GM18909 (cell line): Measurements from ENCODE around the gene PRSS27.
"Not testable (repeated sequence)": the region's sequence is repeated elsewhere in the genome, so short reads cannot be mapped to it uniquely, and the experiment has no call there.

ENCODE experiments used
- ATAC-seq: cut with Tn5 transposase; IDR thresholded peaks from one replicate; pipeline ENCODE4 v1.9.1; 2021; ENCODE audit warnings: mild to moderate bottlenecking; ENCODE audit not compliant: unreplicated experiment, poor library complexity

The PRSS27 gene

DNA sequence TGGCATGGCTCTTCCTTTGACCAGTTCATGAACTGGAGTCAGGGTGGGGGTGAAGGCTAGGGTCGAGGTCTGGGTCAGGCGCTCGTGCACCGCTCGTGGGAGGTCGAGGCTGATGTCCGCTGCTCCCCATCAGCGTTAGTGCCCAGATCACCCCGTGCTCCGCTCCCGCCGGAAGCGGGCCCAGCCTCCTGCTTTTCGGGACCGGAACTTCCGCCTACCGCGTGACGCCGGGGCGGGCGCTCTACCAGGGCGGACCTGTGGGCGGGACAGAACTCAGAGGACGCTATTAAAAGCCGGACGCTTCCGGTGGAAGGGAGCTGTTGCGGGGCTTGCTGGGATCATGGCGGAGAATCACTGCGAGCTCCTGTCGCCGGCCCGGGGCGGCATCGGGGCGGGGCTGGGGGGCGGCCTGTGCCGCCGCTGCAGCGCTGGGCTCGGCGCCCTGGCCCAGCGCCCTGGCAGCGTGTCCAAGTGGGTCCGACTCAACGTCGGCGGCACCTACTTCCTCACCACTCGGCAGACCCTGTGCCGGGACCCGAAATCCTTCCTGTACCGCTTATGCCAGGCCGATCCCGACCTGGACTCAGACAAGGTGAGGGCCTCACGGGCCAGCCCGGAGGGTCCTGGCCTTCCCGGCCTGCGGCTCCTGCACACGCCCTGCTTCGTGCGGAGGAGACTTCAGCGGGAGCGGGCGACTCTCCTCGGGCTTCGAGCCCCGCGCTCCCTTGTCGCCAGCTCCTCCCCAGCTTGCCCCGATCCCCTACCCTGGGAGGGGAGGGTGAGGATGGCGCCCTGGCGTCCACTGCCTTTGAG, 37.6 kb downstream of the PRSS27 start, which contains the start of gene KCTD5:
Gene KCTD5 (plus strand): TSS at position 315 of the 813 bp plus-strand sequence. CDS start 26 bp downstream, at position 341.
- ATAC-seq: peak; percentile 63

GRCh38 chr16:2680360-2680759, 39.7 kb downstream of the PRSS27 start:
- ATAC-seq: not testable (repeated sequence)

DNA sequence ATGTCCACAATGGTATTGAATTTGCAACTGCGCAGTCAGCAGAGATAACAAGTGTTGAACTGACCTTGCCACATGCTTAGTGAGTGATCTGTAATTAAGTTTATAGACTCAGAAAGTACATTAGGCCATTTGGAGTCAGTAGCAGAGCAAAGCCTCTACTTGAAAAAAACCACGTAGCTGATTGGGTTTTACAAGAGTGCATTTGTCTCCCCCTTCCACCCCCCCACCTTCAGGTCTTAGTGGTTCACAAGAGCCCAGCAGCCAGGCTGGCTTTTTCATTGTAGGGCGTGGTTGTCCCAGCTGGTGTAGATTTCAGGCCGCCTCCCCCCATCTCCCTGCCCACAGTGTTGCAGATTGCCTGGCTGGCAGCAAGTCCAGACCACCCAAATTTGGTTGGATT, 40.1 kb downstream of the PRSS27 start:
- ATAC-seq: not testable (repeated sequence)

- not testable (repeated sequence) for ATAC-seq
Measured at GRCh38 chr16:2678206-2678965, 41.6 kb downstream of the PRSS27 start.

DNA sequence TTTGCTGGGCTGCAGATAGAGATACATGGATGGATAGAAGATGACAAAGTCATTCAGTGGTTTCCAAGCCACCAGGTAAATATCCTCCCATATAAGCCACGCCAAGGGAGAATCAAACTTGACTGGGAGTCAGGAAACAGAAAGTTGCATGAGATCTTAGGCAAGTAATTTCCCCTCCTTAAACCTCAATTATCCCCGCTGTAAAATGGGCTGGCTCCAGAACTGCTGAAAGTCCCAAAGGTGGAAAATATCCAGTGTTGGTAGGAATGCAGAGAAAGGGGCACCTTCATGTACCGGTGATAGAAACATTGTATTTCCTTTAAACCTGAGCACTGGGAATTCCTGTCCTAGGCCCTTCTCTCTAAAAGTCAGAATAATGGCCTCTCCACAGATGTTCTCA, 43.1 kb downstream of the PRSS27 start:
- not testable (repeated sequence) for ATAC-seq

DNA sequence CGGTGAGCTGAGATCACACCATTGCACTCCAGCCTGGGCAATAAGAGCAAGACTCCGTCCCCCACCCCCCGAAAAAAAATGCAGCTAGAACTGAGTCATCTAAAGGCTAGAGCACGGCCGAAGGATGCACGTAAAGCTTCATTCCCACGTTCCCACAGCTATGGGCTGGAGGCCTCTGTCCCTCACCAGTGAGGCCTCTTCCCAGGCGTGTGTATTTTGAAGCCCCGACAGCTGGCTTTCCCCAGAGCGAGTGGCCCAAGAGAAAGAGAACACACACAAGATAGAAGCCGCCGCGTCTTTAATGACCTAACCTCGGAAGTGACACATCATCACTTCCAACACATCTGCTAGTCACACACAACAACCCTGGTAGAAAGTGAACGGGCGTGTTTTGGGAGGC, 44.3 kb downstream of the PRSS27 start:
- no peak for ATAC-seq

DNA sequence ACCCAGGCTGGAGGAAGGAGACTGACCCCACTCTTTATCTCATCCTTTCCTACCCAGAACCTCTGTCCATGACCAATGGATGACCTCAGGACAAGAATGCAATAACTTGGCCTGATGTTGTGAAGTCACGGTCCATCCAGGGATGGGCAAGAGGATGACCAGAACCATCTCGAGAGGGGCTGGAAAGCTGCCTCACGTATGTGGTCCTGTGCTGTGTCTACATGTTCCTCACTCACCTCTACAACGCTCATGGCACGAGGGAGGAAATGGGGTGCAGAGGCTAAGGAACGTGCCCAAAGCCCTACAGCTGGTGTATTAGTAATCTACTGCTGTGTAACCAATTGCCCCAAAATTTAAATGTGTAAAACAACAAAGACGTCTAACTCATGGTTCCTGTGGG, 45.0 kb downstream of the PRSS27 start:
- ATAC-seq: no peak

- peak; percentile 95 for ATAC-seq
Measured at GRCh38 chr16:2673066-2673999, 46.7 kb downstream of the PRSS27 start.

DNA sequence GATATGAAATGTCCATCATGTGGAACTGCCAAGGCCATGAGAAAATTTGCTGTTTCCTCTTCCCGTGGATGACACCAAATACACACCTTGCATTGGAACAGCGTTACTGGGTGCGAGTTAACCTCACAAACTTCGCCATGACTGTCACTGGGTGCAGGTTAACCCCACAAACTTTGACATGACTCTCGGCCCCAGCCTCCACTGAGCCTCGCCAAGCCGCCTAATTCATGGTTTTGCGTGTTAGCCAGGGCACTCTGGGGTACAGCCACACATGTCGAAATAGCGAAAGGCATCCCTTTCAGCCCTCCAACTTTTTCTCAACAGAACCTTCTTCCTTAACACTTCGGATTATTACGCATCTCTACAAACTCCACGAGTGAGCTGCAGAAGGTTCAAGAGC, 48.3 kb downstream of the PRSS27 start:
- no peak for ATAC-seq

GRCh38 chr16:2671193-2671592, 48.8 kb downstream of the PRSS27 start:
- ATAC-seq: not testable (repeated sequence)

GRCh38 chr16:2670017-2670416, 50.0 kb downstream of the PRSS27 start:
- ATAC-seq: not testable (repeated sequence)

DNA sequence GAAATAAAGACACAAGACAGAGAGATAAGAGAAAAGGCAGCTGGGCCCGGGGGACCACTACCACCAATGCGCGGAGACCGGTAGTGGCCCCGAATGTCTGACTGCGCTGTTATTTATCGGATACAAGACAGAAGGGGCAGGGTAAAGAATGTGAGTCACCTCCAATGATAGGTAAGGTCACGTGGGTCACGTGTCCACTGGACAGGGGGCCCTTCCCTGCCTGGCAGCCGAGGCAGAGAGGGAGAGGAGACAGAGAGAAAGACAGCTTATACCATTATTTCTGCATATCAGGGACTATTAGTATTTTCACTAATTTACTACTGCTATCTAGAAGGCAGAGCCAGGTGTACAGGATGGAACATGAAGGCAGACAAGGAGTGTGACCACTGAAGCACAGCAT, 50.4 kb downstream of the PRSS27 start:
- not testable (repeated sequence) for ATAC-seq

DNA sequence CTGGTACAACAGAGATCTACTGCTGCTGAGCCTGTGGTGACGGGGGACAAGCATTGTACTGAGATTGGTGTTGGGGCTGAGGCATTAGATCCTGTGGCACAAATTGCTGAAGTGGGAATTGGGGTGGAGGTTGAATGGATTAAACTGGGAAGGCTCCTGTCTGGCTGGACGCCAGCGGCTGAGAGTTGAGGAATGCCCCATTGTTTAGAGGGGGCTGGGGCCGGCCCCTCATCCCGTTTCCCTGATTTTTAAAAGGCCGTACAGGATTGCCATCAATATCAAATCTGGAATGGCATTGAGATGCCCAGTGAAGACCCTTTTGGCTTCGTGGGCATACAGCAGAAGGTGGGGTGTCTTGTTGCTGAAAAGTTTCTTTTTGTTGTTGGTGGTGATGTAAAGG, 53.4 kb downstream of the PRSS27 start:
- ATAC-seq: not testable (repeated sequence)

- ATAC-seq: no peak
Measured at GRCh38 chr16:2664574-2664982, 55.4 kb downstream of the PRSS27 start.

DNA sequence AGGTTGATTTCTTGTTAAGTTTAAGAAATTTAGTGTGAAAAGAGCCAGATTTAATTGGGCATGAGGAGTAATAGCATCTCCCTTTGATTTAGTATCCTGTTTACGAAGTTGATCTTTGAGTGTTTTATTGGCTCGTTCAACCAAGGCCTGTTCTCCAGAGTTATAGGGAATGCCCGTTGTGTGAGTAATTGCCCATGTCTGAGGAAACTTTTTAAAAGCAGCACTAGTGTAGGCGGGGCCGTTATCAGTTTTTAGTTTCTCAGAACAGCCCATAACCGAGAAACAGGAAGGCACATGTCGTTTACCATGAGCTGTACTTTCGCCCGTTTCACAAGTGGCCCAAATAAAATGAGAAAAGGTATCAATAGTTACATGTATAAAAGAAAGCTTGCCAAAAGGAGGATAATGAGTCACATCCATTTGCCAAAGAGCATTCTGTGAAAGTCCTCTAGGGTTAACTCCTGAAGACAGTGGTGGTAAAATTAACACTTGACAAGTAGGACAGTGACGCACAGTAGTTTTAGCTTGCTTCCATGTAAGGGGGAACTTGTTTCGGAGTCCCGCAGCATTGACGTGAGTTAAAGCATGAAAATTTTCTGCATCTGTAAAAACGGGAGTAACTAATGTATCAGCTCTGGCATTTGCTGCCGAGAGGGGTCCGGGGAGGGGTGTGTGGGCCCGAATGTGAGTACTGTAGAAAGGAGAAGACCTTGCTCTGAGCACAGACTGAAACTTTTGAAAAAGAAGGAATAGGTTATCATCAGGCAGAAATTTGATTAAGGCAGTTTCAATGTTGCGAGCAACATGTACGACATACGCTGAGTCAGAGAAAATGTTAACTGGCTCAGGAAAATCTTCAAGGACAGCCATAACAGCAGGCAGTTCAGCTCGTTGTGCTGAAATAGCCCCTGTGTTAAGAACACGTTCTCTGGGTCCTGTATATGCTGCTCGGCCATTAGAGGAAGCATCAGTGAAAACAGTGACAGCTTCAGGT, 56.2 kb downstream of the PRSS27 start:
- ATAC-seq: no peak
